GM03348 (cell line): ENCODE data around the gene PLEKHG5.
"Not testable (repeated sequence)": the region's sequence is repeated elsewhere in the genome, so short reads cannot be mapped to it uniquely, and the experiment has no call there.

Experiments used
- DNase-seq: peaks from one replicate; pipeline ENCODE4 v3.0.0; 2012; ENCODE audit warnings: low spot score

Gene PLEKHG5

DNA sequence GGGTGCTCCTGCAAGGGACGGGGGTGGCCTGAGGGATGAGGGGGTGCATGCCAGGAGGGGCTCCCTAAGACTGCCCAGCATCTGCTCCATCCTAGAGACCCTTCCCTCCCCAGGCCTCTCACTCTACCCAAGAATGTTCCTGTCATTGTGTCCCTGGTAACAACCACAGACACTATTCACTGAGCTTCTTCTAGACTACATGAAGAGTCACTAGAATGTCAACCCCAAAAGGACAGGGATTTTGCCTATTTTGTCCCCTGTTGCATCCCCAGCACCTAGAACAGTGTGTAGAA is 28.4 kb downstream of the PLEKHG5 start:
- DNase-seq, result no peak

DNA sequence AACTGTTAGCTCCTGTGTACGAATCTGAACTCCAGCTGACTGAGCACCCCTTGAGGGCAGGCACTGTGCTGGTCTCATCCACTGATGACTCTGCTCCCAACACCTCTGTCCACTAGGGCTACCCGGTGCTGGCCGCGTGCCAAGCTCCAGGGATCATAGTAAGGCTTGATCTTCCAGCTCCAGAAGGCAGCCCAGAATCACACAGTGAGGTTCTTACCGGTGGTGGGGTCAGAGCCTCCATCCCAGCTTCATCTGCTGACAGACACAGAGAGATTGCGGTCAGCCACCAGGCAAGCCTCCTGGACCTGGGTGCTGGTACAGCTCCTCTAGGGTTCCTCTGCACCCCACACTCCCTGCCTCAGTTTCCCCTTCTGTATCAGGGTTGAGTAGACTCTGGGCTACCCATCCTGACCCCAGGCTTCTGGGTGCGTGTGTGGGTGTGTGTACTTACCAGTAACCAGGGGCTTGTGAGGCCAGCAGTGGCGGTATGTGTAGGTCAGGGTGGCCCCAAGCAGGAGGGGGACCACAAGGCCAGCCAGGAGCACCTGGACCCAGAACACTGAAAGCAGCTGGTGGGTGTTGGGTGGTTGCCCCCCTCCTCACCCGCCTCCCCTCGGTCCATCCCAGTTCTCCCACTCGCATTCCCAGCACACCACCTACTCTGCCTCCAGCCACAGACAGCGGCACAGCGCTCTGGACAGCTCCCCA is 28.9 kb downstream of the PLEKHG5 start:
- DNase-seq, result no peak

DNA sequence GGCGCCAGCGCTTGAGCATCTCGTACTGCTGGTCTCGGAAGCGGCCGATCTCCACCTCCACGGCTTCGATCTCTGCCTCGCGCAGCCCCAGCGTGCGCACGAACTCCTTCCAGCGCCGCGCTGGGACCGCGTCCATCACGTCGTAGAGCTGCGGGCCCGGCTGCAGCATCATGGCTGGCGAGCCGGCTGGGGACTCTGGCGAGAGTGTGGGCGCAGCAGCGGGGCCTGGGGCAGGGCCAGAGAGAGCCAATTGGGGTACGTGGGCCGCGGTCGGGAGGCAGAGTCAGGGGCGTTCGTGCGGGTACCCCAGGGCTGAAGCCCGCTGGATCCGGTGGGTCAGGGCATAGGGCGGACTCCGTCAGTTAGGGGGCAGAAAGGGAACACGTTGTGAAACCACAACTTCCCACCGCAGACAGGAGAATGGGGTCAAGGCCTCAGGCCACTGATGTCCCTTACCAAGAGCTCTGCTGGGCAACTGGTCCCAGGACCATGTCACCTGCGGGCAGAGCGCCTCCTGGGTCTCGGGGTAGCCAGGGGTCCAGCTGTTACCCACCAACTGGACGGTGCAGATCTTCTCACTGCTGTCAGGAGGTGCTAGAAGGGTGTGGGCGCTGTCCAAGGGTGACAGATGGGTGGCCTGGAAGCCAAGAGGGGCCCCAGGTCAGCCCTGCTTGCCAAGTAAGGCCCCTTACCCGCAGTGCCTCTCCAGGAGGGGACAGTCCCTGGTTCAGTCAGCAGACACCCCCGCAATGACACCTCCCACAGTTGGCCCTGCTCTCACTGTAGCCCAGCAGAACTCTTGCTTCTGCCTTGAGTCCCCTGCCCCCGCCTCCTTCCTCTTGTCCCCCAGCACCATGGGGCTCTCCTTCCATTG is 29.7 kb downstream of the PLEKHG5 start:
- DNase-seq, result no peak

DNA sequence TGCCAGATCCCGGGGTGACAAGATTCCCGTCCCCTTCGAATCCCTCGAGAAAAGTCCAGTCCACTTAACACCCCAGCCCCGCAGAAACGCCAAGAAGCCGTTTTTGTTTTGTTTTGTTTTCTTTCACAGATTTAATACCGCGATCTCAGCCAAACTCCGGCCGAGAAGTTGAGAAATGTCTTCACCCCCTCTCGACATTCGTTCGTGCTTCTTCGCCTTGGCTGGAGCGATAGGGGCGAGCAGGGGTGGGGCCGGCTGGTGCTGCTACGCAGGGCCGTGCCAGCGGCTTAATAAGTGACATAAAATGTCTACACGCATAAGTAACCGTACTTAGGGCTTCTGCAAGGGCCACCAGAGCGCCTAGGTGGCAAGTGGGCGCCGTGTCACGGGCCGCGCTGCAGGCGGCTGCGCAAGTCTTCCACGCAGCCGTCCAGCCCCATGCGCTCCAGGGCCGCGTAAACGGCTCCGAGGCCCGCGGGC is 30.4 kb downstream of the PLEKHG5 start:
- DNase-seq, result no peak

DNA sequence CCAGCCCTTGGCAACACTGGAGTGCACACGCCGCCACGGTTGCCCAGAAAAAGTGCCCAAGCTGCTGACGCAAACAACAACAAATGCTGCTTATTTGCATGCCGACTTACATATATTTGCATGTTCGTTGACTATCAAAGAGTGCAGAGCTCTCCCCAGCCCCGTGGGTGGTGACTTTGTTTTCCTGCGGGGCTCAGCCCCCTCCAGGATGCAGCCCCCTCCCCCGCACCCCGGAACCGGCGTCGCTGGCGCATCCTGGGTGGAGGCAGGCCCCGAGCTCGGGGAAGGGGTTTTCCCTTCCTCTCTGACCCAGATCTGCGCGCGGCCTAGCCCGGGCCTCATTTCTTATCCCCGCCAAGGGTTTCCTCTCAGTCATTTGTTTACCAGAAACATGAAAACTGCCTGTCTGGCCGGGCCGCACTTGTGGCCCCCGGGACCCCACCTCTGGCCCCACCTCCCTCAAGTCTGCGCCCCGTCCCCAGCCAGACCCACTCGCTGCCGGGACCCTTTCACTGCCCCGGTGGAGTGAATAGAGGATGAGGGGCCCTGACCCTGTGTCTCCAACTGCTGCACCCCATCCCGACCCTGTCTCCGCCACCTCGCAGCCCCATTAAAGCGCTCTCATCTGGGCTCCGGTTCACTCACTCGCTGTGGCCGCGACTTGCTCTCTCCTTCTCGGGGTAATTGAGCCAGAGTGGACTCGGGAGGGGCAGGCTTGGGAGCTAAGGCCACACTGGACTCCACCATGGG is 31.0 kb downstream of the PLEKHG5 start:
- DNase-seq, result no peak

DNA sequence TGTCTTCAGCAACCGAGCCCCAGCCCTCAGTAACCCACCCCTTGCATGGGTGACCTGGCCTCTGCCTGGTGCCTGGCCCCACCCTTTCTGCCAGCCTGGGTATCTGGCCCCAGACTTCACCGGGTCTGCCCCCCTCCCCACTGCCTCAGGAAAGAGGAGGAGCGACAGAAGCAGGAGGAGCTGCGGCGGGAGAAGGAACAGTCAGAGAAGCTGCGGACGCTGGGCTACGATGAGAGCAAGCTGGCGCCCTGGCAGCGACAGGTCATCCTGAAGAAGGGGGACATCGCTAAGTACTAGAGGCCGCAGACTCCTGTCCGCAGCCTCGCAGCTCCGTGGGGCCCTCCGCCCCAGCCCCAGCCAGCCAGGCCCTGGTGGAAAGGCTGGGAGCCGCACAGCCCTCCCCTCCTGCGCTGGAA is 31.6 kb downstream of the PLEKHG5 start:
- DNase-seq, result no peak

DNA sequence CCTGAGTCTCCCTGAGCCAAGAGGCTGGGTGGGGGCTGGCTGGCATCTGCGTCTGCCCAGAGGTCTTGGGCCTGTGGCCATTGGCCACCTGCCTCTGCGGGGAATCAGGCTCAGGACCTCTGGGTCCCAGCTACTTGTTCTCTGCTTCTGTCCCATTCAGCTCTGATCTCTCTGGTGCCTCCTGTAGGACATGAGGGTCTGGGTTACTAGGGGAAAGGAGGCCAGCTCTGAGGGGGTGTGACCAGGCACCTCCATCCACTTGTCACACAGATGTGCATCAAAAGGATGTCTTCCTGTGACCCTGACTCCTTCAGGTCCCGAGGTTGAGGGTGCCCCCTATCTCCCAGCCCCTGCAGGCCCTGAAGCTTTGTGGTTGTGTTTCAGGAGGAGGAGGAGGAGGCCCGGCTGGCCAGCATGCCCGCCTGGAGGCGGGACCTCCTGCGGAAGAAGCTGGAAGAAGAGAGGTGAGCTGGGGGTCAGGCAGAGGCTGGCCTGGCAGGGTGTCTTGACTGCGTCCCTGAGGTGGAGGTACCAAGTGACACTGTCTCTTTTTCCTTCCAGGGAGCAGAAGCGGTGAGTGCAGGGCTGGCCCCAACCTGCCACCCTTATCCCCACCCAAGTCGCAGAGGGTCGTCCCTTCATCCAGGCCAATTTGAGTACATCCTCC is 34.5 kb downstream of the PLEKHG5 start:
- DNase-seq, result no peak

DNA sequence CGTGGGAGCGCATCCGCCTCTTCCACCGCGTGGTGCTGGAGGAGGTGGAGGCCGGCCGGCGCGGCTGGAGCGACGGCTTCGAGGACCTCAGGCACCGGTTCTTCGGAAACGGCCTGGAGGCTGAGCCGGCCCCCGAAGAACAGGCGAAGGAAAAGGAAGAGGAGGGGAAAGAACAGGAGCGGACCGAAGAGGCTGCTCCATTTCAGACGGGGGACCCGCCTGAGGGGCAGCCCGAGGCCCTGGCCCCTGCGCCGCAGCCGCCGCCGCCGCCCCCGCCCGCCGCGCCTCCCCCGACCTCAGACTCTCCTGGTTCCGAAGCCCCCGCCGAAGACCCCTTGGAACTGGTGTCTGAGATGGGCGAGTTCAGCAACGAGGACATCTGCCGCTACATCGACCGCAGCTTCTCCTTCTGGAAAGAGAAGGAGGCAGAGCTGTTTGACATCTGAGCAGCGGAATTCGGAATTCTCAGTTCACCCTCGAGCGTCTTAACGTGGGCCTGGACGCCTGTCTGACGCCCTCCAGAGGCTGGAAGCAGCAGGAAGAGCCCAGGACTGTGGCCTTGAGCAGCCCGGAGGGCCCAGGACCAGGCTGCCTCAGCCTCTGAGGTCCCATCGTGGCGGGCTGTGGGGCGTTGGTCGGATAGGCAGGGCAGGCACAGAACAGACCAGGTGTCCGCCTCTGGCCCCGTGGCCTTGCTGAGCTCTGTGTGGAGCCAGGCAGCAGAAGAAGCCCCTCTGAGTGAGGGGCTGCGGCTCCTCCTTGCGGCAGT is 35.5 kb downstream of the PLEKHG5 start:
- not testable (repeated sequence) for DNase-seq

DNA sequence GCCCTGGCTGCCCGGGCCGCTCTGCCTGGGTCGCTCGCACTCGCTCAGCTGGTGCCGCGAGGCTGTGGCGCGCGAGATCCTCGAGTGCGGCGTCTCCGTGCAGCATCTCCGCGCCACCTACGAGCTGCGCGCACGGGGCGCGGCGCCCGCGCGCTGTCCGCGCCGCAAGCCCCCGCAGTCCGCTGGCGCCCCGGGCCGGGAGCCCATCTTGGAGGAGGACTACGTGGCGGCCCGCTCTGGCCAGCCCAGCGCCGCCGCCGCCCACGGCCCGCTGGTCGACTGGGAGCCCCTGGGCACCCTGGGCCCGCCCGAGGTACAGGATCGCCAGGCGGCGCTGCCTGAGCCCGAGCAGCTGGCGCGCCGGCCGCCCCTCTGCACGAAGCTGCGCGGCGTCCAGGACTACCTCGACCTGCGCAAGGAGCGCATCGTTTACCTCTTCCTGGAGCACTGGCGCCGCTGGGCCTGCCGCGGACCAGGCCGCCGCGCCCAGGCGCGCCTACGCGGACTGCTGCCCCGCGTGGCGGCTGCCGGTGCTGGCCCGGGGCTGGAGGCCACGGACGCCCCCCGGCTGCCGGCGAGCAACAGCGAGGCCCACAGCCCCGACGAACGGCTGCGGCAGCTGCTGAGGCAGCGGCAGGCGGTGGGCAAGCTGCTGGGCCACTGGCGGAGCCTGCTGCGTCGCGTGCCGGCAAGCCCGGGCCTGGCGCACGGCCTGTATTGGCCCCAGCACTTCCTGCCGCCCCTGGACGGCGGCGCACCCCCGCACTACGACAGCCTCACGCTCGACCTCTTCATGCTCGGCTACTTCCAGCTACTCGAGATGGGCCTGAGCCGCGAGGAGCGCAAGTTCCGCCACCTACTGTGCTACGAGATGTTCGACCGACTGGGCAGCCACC is 36.4 kb downstream of the PLEKHG5 start:
- peak; percentile 45 for DNase-seq

DNA sequence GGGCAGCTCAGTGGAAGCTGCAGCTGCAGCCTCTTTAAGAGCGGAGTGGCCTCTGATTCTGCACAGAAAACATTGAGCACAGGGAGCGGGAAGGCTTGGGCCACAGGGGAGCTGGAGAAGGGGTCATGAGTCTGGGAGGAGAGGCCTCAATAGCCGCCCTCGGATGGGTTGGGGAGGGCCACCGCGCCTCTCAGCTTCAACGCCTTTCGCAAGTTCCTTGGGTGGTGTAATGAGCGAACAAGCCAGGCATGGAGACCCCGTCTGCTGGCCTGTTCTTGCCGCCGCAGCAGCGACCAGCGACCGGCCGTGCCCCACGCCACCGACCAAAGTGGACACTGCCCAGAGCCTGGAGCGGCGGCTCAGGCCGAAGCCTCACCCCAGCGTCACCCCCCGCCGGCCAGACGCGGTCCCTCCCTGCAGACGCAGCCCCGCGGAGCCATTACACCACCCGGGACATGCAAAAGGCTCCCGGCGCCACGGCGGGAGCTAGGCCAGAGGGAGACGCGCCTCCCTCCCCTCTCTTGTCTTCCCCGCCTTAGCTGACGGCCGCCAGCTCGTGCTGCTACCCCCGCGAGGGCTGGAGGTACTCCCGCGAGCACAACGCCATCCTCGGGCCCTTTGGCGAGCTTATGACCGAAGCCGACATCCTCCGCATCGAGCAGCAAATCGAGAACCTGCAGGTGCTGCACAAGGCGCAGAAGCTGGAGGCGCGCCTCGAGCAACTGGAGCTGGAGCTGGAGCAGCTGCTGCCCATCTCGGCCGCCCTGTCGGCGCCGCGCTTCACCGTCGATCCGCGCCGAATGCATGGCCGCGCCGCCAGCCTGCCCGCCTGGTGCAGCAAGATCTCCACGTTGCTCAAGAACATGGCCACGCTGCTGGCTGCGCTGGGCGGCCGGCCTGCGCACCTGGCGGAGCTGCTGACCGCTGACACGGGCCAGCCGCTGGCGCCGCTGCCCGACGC is 37.3 kb downstream of the PLEKHG5 start:
- DNase-seq, result not testable (repeated sequence)

DNA sequence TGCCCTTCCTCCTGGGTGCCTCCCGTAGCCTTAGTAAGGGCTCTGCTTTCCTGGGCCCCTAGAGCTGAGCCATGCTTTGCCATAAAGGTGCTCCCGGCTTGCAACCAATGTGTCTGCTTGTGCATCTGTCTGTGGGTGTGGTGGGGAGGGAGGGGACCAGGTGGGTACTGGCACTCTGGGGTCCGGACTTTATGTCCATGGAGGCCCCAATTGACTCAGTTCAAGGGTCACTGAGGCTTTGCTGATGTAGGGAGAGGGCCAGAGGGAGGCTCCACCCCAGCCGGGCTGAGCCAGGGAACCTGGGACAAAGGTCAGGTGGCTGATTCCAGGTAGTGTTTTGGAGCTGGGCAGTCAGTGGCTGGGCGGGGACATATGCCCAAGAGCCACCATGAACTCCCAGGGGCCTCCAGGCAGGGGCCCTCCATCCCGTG is 40.5 kb downstream of the PLEKHG5 start:
- DNase-seq, result no peak

DNA sequence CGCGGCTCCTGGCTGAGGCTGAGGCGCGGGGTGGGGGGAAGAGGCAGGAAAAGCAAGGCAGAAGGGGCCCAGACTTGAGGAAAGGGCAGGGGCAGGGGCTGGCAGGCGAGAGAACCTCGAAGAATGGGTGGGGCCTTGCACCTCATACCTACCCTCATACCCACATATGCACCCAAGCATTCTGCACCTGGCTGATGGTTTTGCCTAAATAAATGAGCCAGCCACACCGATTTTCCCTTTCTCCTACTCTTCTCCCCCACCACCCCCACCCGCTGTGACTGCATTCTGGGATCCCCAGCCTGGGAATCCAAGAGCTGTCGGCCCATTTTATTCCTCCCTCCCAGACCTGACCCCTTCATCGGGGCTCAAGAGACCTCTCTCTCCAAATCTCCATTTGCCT is 41.0 kb downstream of the PLEKHG5 start:
- DNase-seq, result not testable (repeated sequence)

DNA sequence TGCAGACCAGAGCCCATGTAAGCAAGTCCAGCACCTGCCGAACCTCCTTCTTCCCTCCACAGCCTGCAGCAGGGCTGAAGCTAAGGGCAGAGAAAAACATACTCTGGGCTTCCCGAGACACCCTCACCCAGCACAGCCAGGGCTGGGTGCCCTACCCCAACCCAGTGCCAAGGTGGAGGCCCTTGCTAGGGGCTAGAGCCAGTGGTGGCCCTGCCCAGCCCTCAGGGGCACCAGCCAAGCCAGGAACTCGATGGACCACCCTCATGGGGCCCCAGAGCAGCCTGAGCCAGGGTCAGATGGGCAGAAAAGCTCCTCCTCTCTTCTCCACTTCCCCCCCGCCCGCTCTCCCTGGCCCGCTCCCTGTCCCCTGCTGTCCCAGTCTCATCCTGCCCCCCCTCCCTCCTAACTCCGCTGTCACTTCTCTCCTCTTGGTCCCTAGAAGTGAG is 41.4 kb downstream of the PLEKHG5 start:
- DNase-seq, result no peak

DNA sequence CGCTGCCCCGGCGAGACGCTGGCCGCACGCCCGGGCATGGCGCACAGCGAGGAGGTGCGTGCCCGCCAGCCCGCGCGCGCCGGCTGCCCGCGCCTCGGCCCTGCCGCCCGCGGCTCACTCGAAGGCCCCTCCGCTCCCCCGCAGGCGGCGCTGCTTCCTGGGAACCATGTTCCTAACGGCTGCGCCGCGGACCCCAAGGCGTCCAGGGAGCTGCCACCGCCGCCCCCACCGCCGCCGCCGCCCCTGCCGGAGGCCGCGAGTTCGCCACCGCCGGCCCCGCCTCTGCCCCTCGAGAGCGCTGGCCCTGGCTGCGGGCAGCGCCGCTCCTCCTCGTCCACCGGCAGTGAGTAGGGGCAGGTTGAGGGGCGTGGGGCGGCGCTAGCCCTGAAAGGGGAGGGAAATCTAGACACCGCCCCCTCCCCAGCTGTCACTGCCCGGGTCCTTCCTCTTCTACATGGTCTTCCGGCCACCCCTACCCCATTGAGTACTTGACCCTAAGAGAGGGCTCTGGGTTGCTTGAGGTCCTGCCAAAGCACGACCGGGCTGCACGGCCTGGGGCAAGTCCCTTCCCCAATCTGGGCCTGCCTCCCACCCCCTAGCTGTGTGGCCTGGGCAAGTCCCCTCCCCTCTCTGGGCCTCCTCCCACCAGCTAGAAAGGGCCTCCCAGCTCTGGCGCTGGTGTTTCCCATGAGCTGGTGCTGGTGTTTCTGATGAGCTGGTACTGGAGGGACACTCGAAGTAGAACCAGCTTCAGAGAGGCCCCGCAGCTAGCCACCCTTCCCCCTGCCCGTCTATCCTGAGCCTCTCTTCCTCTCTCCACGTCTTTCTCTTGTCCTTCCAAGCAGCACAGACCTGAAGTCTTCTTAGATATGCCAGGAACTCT is 42.5 kb downstream of the PLEKHG5 start:
- DNase-seq, result no peak

DNA sequence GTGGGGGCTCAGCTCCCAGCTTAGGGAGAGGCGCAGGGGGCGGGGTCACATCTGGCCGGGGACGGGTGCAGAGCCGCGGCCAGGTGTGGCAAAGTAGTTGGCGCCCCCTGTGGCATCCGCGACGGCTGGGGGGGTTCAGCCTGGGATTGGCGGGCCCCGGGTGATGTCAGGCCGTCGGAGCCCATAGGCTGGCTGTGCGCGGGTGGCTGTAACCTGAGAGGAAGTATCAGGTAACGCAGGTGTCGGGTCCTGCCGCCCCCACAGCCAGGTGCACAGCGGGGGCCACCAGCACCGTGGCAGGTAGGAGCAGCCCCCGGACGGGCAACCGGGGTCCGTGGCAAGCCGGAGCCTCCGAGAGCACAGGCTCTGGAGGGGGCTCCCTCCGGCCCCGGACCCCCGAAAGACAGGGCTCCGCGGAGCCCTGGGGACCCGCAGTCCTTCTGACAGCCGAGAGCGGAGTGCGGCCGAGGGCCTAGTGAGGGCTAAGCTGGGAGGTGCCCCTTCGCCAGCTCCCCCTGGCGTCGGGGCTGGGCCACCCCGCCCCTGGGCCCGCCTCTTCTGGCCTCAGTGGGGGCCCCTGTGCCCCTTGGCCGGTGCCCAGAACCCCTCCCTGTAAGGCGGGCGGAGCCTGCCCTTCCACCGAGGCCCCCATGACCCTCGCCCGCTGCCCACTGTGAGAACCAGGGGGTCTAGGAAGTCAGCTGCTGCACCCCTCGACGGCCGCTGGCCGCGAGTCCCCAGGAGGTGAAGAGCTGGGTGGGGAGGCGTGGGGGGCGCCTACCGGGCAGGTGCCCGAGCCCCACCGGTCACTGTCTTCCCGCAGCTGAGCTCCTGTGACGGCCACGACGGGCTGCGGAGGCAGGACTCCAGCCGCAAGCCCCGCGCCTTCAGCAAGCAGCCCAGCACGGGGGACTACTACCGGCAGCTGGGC is 43.4 kb downstream of the PLEKHG5 start:
- no peak for DNase-seq

DNA sequence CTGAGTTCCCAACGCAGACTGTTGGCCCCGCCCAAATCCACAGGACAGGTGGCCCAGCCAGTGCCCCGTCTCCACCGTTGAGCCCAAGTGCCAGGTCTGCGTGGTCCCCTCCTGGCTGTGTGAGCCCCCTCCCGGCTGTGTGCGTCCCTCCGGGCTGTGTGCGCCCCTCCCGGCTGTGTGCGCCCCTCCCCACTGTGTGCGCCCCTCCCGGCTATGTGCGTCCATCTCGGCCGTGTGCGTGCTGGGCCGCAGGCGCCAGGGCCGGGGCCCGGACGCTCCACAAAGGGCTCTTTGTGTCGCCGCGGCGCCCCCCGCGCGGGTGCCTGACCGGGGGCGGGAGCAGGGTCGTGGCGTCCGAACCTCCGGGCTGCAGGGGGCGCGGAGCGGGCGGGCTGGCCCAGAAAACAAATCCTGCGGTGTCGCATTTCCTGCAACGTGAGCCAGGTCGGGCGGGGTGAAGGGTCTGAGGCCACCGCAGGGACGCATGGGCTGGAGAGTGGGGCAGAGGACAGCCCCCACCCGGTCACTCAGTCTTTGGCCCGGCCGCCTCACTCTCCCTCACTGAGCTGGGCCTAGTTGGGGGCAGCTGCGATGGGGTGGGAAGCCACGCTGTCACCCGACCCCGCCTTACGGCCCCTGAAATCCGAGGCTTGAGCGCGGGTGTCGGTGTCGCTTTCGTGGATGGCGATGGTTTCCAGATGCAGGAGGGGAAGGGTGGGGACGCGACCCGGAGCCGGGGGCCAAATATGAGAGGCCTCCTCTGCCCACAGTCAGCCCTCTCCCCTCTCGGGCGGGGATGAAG is 44.2 kb downstream of the PLEKHG5 start:
- no peak for DNase-seq
